H1 (cell line): ENCODE results near the gene MAF.

Experiments used
- ATF3 ChIP-seq: IDR thresholded peaks from 2 replicates; pipeline ENCODE4 v1.6.1; 2011; ENCODE audit warnings: low read depth, mild to moderate bottlenecking, low read length; ENCODE audit not compliant: insufficient read depth
- CREB1 ChIP-seq: IDR thresholded peaks from 2 replicates; pipeline ENCODE4 v1.6.1; 2012; ENCODE audit warnings: inconsistent platforms
- CTCF ChIP-seq, 3 experiments: IDR thresholded peaks; 1 replicate in 2 of 3; 2 replicates in 1 of 3; pipeline versions ENCODE4 v1.5.1 to v1.6.1; 2011; ENCODE audit warnings: low read length in 3 of 3, mild to moderate bottlenecking in 3 of 3, inconsistent platforms in 2 of 3, low read depth in 1 of 3, moderate library complexity in 1 of 3; ENCODE audit not compliant: insufficient read depth in 1 of 3; ENCODE audit errors: control extremely low read depth in 1 of 3
- EZH2 ChIP-seq: fragments of 200-600 bp; sonication (generic); IDR thresholded peaks from 2 replicates; pipeline ENCODE4 v1.7.1; 2012; ENCODE audit warnings: low read depth, mild to moderate bottlenecking, moderate library complexity, low read length, inconsistent platforms; ENCODE audit not compliant: severe bottlenecking
- POLR2AphosphoS5 ChIP-seq: IDR thresholded peaks from 2 replicates; pipeline ENCODE4 v1.6.1; 2011; ENCODE audit warnings: low read depth, low read length
- TAF1 ChIP-seq: IDR thresholded peaks from 2 replicates; pipeline ENCODE4 v1.6.1; 2011; ENCODE audit warnings: mild to moderate bottlenecking, low read depth, low read length
- ZNF274 ChIP-seq: IDR thresholded peaks from 2 replicates; pipeline ENCODE4 v1.7.0; 2012; ENCODE audit warnings: low read length, borderline replicate concordance; ENCODE audit errors: extremely low read depth
- TF ChIP-seq, protein P1 (sequence below): IDR thresholded peaks from 2 replicates; pipeline ENCODE4 v1.6.1; 2012; ENCODE audit warnings: low read length, inconsistent platforms

DNA sequence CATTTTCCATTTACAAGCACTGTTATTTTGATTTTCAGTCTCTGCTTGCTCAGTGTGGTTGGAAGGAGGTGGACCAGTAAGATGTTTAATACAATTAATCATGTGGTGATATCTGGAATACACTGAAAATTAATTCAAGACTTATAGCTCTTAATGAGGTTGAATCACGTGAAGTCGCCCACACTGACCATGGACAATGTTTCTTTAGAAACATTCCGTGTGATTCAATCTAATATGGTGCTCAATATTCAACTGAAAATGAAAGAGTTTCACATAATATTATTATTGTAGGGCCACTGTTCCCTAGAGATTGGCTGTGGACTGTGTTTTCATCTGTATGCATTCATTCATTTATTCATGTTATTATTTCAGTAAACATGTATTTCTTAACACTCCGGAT, 45.2 kb upstream of the MAF start:
- TF ChIP-seq EZH2, result no peak
- no peak for TF ChIP-seq TAF1
- TF ChIP-seq ATF3, result no peak
- no peak for TF ChIP-seq CTCF (IDR thresholded peaks at IDR 0.05; ENCODE audit: control extremely low read depth in 1 of 3, insufficient read depth in 1 of 3, low read depth in 1 of 3, low read length in 3 of 3)
- no peak for TF ChIP-seq ZNF274
- TF ChIP-seq CREB1, result no peak
- TF ChIP-seq, protein P1, sequence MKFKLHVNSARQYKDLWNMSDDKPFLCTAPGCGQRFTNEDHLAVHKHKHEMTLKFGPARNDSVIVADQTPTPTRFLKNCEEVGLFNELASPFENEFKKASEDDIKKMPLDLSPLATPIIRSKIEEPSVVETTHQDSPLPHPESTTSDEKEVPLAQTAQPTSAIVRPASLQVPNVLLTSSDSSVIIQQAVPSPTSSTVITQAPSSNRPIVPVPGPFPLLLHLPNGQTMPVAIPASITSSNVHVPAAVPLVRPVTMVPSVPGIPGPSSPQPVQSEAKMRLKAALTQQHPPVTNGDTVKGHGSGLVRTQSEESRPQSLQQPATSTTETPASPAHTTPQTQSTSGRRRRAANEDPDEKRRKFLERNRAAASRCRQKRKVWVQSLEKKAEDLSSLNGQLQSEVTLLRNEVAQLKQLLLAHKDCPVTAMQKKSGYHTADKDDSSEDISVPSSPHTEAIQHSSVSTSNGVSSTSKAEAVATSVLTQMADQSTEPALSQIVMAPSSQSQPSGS, result no peak
- TF ChIP-seq POLR2AphosphoS5, result no peak
